ENCODE results near the gene SLC25A22.

The SLC25A22 gene

GRCh38 chr11:742571-743201 is 55.4 kb downstream of the SLC25A22 start:
- no peak for DNase-seq

GRCh38 chr11:742156-742546 is 55.9 kb downstream of the SLC25A22 start:
- DNase-seq, result no peak

All from eye (tissue), 1 donor.